ENCODE results near the gene FAM25A.
"Not testable (repeated sequence)": the region's sequence is repeated elsewhere in the genome, so short reads cannot be mapped to it uniquely, and the experiment has no call there.

FAM25A gene

GRCh38 chr10:87020056-87020455 is at the start of gene FAM25A:
TSS of gene FAM25A (plus strand) at chr10:87020294. CDS start at chr10:87020325, 31 bp downstream.
- in situ Hi-C loops (cut with MboI; ENCODE audit: low sequenced_read_pairs): not testable (repeated sequence)

DNA sequence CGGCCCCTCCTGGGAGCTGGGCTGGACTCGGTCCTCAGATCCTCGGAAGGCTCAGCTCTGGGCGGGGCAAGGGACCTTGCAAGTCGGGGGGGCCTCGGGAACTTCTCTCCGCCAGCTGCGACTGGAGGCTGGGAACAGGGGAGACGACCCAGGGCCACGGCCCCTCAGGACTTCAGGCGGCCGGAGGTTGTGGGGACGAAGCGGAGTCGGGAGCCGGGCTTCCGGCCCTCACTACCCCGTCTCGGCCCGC is 49.2 kb upstream of the FAM25A start:
- in situ Hi-C loops (cut with MboI; ENCODE audit: low sequenced_read_pairs): no loop called here

- in situ Hi-C loops (cut with MboI; ENCODE audit: low sequenced_read_pairs): no loop called here
Observed at GRCh38 chr10:86971232-86971991, 48.7 kb upstream of the FAM25A start.

- in situ Hi-C loops (cut with MboI; ENCODE audit: low sequenced_read_pairs): no loop called here
Observed at GRCh38 chr10:86972613-86973380, 47.3 kb upstream of the FAM25A start.

DNA sequence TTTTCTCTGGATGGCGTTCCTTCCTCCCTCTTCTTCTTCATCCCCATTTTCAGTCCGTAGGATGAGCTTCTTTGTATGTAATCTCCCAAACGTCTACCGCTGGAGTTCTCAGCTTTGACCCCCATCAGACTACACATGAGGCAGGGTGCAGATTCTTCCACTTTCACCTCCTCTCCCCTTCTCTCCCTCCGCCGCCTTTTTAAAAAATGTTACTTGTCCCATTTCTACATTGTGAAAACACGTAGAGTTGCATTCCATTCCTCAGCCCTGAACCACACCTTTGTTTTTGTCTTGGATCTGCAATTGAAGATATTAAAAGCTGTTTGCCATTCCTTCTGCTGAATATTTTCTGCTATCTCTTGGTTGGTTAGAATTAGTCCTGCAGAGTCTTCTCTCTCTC is 45.6 kb upstream of the FAM25A start:
- in situ Hi-C loops (cut with MboI; ENCODE audit: low sequenced_read_pairs): no loop called here

- in situ Hi-C loops (cut with MboI; ENCODE audit: low sequenced_read_pairs): no loop called here
Observed at GRCh38 chr10:86976362-86977056, 43.6 kb upstream of the FAM25A start.

- in situ Hi-C loops (cut with MboI; ENCODE audit: low sequenced_read_pairs): not testable (repeated sequence)
Observed at GRCh38 chr10:86978457-86978856, 41.6 kb upstream of the FAM25A start.

DNA sequence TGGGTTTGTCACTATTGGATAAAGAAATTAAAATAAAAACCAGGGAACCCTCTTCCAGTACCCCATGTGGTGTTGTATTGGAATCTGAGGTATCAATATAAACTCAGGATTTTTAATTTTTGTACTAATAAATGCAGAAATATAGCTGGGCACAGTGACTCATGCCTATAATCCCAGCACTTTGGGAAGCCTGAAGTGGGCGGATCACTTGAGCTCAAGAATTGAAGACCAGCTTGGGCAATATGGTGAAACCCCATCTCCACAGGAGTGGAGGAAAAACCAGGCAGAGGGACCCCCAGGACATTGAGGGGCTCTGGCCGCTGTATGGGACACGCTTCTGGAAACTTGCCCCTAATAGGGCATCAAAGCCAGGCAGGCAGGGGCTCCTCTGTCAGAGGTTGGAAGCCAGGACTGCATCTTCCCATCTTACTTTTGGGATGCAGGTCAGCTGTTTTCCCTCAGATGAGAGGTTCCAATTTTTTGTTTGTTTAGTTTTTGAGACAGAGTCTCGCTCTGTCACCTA is 40.7 kb upstream of the FAM25A start:
- in situ Hi-C loops (cut with MboI; ENCODE audit: low sequenced_read_pairs): no loop called here

DNA sequence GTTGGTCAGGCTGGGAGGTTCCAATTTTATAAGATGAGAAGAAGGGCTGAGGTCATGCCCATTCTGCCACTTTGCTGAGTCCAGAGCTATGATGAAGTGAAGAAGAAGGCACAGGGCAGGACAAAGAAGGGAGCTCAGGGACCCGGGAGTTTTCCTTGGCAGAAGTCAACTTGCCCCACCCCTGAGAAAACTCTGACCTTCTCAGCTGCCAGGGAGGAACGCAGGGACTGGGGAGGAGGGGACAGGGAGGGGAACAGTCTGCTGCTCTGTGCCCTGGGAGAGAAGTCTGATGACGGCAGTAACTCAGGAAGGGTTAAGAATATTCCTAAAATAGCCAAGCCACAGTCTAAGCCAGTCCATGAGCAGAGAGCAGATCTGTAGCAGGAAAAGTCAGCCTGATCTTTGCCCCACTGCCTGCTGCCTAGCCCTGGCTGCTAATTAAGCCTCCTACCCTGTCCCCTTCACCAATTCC is 40.1 kb upstream of the FAM25A start:
- in situ Hi-C loops (cut with MboI; ENCODE audit: low sequenced_read_pairs): no loop called here

DNA sequence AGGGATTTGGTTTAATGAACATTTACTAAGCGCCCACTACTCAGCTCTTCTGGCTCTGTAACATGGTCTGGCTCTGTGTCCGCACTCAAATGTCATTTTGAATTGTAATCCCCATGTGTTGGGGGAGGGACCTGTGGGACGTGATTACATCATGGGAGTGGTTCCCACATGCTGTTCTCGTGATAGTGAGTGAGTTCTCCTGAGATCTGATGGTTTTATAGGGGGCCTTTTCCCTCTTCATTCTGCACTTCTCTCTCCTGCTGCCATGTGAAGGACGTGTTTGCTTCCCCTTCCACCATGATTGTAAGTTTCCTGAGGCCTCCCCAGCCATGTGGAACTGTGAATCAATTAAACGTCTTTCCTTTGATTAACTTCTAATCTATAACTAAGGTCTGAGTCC is 39.1 kb upstream of the FAM25A start:
- in situ Hi-C loops (cut with MboI; ENCODE audit: low sequenced_read_pairs): not testable (repeated sequence)

DNA sequence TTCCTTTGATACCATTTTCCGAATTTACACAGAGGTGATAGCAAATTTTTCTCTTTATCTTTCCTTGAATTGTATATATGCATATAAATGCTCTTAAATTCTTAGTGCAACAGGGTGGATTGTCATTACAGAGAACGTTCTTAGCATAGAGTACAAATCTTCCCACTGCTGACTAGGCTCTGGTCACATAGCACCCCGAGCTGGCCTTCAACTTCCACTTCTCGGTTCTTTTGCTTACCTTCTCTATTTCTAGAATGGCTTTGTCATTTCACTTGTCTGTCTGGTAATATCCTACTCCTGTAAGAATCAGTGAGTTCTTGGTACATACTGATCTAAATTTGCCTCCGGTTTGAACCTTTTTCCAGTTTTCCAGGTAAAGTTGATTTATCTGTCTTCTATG is 38.4 kb upstream of the FAM25A start:
- in situ Hi-C loops (cut with MboI; ENCODE audit: low sequenced_read_pairs): no loop called here

DNA sequence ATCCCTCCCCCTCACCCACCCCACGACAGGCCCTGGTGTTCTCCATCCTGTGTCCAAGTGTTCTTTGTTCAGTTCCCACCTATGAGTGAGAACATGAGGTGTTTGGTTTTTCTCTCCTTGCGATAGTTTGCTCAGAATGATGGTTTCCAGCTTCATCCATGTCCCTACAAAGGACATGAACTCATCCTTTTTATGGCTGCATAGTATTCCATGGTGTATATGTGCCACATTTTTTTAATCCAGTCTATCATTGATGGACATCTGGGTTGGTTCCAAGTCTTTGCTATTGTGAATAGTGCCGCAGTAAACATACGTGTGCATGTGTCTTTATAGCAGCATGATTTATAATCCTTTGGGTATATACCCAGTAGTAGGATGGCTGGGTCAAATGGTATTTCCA is 35.6 kb upstream of the FAM25A start:
- in situ Hi-C loops (cut with MboI; ENCODE audit: low sequenced_read_pairs): not testable (repeated sequence)

- in situ Hi-C loops (cut with MboI; ENCODE audit: low sequenced_read_pairs): no loop called here
Observed at GRCh38 chr10:86988520-86988919, 31.6 kb upstream of the FAM25A start.

DNA sequence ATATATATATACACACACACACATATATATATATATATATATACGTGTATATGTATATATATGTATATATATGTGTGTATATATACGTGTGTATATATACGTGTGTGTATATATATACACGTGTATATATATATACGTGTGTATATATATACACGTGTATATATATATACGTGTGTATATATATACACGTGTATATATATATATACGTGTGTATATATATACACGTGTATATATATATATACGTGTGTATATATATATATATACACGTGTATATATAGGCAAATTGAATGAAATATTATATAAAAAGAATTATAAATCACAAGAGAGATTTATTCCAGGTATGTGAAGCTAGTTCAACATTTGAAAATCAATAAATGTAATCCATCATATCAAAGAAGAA is 28.7 kb upstream of the FAM25A start:
- in situ Hi-C loops (cut with MboI; ENCODE audit: low sequenced_read_pairs): not testable (repeated sequence)

- in situ Hi-C loops (cut with MboI; ENCODE audit: low sequenced_read_pairs): no loop called here
Observed at GRCh38 chr10:86992456-86992855, 27.6 kb upstream of the FAM25A start.

DNA sequence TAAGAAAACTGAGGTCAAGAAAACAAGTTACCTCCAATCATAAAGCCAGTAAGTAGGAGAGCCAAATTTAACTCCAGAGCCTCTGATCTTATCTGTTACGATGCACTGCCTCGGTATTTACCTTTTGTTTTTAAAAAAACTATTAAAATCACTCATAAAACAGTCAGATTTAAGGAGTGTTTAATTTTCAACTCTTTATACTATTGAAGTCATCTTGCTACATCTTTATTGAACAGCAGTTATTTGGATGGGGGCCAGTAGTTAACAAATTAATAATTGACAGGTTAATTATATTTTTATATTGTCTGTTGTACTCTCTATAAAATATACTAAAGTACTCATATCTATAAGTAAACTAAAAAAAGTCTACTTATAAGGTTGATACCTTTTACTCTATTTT is 27.2 kb upstream of the FAM25A start:
- in situ Hi-C loops (cut with MboI; ENCODE audit: low sequenced_read_pairs): no loop called here

- in situ Hi-C loops (cut with MboI; ENCODE audit: low sequenced_read_pairs): not testable (repeated sequence)
Observed at GRCh38 chr10:86999802-87000403, 20.2 kb upstream of the FAM25A start.

- in situ Hi-C loops (cut with MboI; ENCODE audit: low sequenced_read_pairs): no loop called here
Observed at GRCh38 chr10:87000491-87000890, 19.6 kb upstream of the FAM25A start.

DNA sequence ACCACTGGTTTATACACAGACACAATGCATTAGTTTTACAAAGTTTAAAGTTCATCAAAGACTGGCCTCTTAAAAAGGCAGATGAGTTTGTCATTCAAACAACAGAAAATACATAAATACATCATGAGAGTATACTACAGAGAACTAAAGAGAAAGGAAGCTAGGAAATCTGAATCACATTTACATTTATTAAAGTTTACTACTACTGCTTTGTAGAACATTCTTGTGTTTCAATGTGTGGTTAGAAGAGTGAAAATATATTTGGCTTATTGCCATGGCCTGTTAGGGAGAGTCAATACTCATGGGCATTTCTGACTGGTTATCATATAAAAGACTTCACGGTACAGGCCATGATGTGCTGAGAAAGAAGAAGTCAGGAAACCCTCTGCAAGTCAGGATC is 13.0 kb upstream of the FAM25A start:
- in situ Hi-C loops (cut with MboI; ENCODE audit: low sequenced_read_pairs): not testable (repeated sequence)

DNA sequence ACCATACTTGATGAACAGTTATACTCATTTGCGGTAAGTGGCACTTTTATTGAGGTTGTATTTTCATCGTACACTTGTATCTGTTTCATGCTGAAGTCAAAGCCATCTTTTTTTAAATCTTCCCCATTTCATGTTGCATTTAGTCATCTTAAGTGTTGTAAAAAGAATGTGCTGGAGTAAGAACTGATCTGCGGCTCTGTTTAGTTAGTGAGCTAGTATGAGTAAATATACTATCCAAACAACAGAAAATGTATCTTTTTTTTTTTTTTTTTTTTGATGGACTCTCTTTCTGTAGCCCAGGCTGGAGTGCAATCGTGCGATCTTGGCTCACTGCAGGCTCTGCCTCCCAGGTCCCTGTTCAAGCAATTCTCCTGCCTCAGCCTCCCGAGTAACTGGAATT is 12.4 kb upstream of the FAM25A start:
- in situ Hi-C loops (cut with MboI; ENCODE audit: low sequenced_read_pairs): not testable (repeated sequence)

DNA sequence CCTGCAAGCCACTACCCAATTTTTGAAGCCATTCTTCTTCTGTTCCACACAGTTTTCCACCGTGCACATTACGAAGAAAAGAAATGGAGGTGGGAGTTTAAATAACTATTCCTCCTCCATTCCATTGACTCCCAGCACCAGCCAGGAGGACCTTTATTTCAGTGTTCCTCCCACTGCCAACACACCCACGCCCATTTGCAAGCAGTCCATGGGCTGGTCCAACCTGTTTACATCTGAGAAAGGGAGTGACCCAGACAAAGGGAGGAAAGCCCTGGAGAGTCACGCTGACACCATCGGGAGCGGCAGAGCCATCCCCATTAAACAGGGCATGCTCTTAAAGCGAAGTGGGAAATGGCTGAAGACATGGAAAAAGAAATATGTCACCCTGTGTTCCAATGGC is 11.8 kb upstream of the FAM25A start:
- in situ Hi-C loops (cut with MboI; ENCODE audit: low sequenced_read_pairs): not testable (repeated sequence)

Data from HL-60/S4 treated with retinoic acid at 250 ng/mL for 4 days and 3 days (cell line).